ENCODE measurements around the gene GANC.
"Not testable (repeated sequence)": the region's sequence is repeated elsewhere in the genome, so short reads cannot be mapped to it uniquely, and the experiment has no call there.

Gene GANC

GRCh38 chr15:42284551-42284950 lies 11.6 kb downstream of the GANC start:
- no peak for DNase-seq (ENCODE audit: low spot score)

- DNase-seq (ENCODE audit: low spot score) = no peak
These were observed 12.0 kb downstream of the GANC start for GRCh38 chr15:42285034-42285433.

- DNase-seq (ENCODE audit: low spot score) = no peak
These were observed 13.5 kb downstream of the GANC start for GRCh38 chr15:42286445-42287029.

GRCh38 chr15:42287931-42288330 lies 14.9 kb downstream of the GANC start:
- DNase-seq (ENCODE audit: low spot score) = no peak

GRCh38 chr15:42289166-42289565 lies 16.2 kb downstream of the GANC start:
- DNase-seq (ENCODE audit: low spot score) = no peak

- DNase-seq (ENCODE audit: low spot score) = not testable (repeated sequence)
These were observed 28.0 kb downstream of the GANC start for GRCh38 chr15:42301004-42301403.

- no peak for DNase-seq (ENCODE audit: low spot score)
These were observed 33.7 kb downstream of the GANC start for GRCh38 chr15:42306681-42307080.

GRCh38 chr15:42313463-42313862 lies 40.5 kb downstream of the GANC start:
- no peak for DNase-seq (ENCODE audit: low spot score)

- no peak for DNase-seq (ENCODE audit: low spot score)
These were observed 41.8 kb downstream of the GANC start for GRCh38 chr15:42314818-42315217.

GRCh38 chr15:42315521-42315920 lies 42.5 kb downstream of the GANC start:
- DNase-seq (ENCODE audit: low spot score) = no peak

- not testable (repeated sequence) for DNase-seq (ENCODE audit: low spot score)
These were observed 43.3 kb downstream of the GANC start for GRCh38 chr15:42316282-42316805.

GRCh38 chr15:42319206-42319605 lies 46.2 kb downstream of the GANC start:
- no peak for DNase-seq (ENCODE audit: low spot score)

GRCh38 chr15:42324308-42324707 lies 51.3 kb downstream of the GANC start:
- no peak for DNase-seq (ENCODE audit: low spot score)

- DNase-seq (ENCODE audit: low spot score) = no peak
These were observed 56.2 kb downstream of the GANC start for GRCh38 chr15:42329161-42329560.

- no peak for DNase-seq (ENCODE audit: low spot score)
These were observed 57.0 kb downstream of the GANC start for GRCh38 chr15:42329992-42330391.

GRCh38 chr15:42331235-42331634 lies 58.2 kb downstream of the GANC start:
- no peak for DNase-seq (ENCODE audit: low spot score)

- DNase-seq (ENCODE audit: low spot score) = peak; percentile 25
These were observed 59.3 kb downstream of the GANC start for GRCh38 chr15:42332331-42332730.

- DNase-seq (ENCODE audit: low spot score) = no peak
These were observed 62.1 kb downstream of the GANC start for GRCh38 chr15:42335074-42335473.

- not testable (repeated sequence) for DNase-seq (ENCODE audit: low spot score)
These were observed 63.6 kb downstream of the GANC start for GRCh38 chr15:42336650-42337049.

GRCh38 chr15:42337104-42337503 lies 64.1 kb downstream of the GANC start:
- DNase-seq (ENCODE audit: low spot score) = not testable (repeated sequence)

- DNase-seq (ENCODE audit: low spot score) = no peak
These were observed 65.5 kb downstream of the GANC start for GRCh38 chr15:42338500-42338899.

- DNase-seq (ENCODE audit: low spot score) = no peak
These were observed 70.7 kb downstream of the GANC start for GRCh38 chr15:42343596-42344232.

- DNase-seq (ENCODE audit: low spot score) = peak; percentile 55
These were observed 71.8 kb downstream of the GANC start for GRCh38 chr15:42344763-42345162.

GRCh38 chr15:42345504-42345903 lies 72.5 kb downstream of the GANC start:
- DNase-seq (ENCODE audit: low spot score) = no peak

Data from GM03348 (cell line).